GM19468 (cell line): Measurements from ENCODE around the gene HSPH1.

Source experiments
- ATAC-seq: cut with Tn5 transposase; IDR thresholded peaks from one replicate; pipeline ENCODE4 v1.9.1; 2021; ENCODE audit warnings: mild to moderate bottlenecking, moderate library complexity, moderate number of reproducible peaks; ENCODE audit not compliant: unreplicated experiment; ENCODE audit errors: extremely low read depth

HSPH1 gene

DNA sequence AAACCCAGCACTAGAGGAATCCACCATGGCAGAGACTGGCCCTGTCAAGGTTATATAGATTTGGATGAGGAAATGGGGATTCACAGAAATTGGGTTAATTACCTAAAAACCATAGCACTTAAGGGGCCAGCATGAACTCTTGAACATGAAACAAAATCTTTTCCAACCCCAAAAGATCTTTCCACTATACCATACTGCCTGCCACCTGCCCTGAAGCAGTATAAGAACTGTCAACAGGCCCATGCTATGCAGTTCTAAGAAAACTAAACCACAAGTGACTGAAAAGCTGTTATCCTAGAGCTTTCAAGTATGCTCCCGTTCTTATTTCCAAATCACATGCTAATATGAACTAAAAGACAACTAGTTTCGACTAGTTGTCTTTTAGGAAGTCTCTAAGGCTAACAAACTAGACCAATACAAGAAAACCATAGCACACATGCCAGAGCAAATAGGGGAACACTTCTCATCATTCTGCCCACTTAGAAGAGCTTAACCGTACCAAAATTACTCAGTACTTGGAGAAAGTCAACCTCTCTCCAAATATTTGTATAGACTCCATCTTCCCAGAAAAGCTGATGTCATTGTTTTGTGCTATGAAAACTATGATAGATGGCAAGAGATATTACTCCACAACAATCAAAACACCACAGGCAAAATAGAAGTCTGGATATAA is 27.5 kb downstream of the HSPH1 start:
- ATAC-seq: no peak

DNA sequence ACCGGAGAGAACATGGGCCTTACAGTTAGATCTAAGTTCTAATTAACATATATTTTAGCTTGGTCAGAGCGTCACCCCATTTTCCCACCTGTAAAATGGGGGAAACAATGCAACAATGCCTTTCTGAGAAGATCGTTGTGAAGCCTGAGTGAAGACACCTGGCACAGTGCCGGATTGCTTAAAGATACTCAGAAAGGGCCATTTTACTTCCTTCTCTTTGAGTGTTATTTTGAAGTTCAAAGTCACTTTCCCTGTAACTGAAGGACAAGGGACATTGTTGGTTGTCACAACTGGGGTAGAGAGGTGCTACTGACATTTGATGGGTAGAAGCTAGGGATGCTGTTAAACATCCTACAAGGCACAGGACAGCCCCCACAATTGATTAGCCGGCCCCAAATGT is 28.1 kb downstream of the HSPH1 start:
- ATAC-seq: no peak

DNA sequence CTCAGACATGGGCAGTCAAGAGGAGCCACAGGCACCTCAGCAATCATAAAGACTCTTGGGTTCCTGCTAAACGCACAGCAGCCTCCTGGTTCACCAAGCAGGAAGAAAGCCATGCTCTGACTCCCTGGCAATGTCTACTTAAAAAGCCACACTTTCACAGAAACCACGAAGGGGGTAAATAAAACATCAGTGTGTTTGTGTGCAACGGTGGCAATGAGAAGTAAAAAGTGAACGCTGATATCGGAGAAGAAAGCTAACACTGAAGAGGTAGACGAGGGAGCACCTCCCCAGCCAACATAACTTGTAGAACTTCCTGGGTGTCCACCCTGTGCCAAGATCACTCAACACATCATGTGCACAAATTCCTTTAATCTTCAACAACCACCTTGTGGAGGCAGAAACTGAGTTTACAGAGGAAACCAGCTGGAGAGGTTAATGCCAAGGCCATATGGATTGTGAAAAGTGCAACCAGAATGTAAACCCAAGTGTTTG is 30.2 kb downstream of the HSPH1 start:
- no peak for ATAC-seq

DNA sequence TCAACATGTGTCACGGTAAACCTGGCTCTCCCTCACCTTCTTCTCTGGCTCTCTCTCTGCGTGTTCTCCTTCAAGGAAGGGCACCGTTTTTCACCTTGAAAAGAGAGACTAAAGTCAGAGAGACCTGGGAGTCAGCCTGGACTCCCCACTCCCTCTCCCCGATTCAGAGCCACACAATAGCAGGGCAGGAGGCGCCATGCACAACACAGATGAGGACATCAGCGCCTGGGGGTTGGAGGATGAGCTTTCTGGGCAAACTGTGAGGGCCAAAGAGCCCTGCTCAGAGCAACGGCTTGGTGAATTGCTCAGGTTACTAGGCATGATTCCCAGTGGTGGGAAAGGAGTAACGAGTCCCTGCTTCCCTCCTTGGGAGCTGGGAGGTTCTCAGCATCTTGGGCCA is 32.3 kb downstream of the HSPH1 start:
- no peak for ATAC-seq

DNA sequence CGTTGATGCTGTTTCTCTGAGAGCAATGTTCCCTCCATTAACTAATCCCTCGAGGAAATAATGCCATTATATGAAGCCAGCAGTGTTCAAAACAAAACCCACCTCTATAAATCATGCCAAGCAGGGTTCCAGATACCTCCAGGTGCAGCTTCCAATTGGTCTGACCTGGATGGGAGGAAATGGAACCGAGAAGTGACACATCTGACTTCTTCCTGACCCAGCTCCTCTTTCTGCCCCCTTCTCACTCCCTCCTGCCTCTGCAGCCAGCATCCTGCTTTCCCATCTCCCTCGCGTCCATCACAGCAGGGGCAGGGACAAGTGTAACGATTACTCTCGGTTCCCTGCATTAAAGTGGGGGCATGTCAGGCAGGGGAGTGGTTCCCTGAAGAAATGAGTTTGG is 37.5 kb downstream of the HSPH1 start:
- no peak for ATAC-seq

DNA sequence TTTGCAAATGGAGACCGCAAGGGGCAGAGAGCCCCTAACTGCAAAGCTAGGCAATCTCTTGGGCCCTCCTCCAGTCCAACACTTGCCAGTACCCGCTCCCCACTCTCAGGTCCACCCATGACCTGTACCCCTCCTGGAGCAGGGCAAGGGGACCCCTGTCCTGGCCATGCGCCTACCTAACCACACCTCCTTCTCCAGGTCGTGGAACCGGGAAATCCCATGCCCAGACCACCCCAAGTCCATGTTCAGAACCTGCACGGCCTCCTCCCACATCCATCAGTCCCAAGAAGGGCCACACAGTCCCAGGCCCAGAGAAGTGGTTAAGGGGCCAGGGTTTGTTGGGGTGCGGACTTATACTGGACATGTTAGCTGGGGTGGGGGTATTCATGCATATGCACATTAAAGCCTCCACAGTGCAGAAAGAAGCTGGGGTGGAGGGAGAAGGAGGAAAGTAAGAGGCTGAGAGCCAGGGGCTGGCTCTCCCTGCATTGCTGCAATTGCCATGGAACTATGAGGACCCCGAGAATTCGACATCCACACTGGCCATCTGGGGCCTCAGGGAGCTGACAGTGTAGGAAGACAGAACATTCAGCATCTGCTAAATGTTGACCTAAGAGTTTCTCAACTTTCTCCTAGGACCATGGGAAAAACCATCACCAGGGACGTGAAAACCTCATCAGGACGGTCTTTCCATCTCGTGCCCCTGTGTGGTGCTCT is 39.0 kb downstream of the HSPH1 start:
- ATAC-seq: no peak

DNA sequence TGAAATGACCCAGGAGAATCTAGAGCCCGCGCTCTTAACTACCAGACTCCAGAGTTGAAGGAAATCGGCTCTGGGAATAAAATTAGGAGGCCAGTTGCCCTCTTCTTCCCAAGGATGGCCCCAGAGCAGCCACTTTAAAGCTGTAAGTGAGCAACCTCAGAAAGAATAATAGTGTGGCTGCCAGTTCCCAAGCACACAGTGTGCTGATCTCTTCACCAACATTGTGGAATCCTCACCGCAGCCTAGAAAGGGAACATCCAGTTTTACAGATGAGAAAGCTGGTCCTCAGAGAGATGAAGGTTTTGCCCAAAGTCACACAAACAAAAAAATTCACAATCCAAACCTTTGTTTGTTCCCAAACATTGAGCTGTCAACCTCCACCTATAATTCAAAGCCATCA is 39.6 kb downstream of the HSPH1 start:
- ATAC-seq: no peak

DNA sequence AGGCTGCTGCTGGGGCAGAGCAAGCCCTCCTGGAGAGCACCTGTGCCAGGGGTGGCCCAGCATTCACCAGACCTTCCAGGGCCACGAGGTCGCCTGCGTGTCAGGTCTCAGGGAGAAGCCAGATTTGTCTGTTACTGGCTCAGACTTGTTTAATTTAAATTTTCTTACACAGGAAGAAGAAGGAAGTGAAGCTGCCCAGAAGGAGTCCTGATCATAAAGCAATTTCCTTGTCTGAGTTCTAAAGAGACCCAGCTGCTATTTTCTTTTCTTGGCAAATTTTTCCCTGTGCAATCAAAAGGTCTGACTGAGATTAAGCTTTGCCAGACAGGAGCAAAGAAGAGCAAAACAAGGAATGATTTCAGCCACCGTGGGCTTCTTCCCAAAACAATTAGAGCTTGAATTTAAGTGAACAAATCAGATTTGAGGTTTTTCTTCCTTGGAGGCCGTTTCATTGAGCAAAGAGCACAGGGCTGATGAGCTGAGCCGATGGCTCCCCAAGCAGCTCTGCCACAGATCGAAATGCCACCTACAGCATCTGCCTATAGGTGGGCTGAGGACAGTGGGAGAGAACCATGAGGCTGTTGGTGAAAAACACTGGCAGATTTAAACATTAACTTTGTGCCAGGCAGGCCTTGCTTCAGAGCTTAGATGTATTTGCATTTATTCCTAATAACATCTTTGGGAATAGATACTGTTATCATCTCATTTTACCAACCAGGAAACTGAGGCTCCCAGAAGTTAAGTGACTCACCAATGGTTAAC is 40.1 kb downstream of the HSPH1 start:
- no peak for ATAC-seq

DNA sequence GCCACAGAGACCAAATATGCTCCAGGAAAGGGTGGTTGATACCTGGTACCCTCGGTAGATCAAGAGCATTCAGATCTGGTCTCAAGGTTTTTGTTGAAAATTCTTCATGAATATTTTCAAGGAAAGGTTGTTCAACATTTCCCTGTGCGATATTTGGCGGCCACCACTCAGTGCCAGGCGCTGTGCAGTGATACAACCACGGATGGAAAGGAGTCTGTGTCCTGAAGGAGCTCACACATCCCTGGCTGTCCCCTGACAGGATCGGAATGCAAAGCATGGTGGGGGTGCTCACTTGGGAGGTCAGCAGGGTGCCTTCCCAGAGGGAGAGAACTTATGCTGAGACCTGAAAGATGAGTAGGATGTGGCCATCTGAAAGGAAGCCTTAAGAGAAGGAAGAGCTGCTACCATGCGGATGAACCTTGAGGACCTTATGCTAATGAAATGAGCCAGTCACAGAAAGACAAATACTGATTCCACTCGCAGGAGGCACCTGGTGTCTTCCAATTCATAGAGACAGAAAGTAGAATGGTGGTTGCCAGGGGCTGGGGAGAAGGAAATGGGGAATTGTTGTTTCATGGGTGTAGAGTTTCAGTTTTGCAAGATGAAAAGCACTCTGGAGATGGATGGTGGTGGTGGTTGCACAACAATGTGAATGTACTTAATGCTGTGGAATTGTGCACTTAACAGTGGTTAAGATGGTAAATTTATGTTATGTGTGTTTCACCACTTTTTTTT is 41.6 kb downstream of the HSPH1 start:
- no peak for ATAC-seq

DNA sequence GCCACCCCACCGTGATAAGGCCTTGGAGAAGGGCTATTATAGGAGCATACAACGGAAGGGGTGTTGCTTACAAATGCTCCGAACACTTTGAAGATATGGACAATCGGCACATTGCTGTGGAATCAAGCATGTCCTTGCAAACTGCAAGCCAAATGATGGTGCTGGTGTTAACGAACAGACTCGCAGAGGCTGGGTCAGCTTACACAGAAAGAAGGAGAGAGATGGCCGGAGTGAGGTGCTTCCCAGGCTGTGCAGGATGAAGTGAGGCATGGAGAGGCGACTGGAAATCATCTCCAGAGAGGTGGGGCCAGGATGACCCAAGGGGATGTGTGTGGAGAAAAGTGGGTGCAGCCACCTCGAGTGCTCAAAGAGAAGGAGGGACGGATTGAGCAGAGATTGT is 42.2 kb downstream of the HSPH1 start:
- no peak for ATAC-seq

DNA sequence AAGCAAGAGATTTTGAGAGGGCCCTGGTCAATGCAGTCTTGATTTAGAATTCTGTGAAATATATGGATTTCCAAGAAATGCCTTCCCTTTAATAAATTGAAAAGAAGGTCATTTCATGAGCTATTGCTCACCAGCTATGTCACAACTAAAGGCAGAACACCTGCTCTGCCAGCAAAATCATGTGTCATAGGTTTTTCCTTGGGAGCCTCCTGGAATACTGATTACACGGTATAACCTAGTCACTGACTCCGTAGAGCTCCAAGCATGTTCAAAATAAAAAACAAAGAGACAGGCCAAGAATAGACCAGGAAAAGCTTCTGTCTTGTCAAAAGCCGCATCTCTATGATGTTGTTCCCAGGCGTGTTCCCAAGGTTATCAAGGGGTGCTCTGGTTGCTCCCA is 45.5 kb downstream of the HSPH1 start:
- ATAC-seq: no peak

DNA sequence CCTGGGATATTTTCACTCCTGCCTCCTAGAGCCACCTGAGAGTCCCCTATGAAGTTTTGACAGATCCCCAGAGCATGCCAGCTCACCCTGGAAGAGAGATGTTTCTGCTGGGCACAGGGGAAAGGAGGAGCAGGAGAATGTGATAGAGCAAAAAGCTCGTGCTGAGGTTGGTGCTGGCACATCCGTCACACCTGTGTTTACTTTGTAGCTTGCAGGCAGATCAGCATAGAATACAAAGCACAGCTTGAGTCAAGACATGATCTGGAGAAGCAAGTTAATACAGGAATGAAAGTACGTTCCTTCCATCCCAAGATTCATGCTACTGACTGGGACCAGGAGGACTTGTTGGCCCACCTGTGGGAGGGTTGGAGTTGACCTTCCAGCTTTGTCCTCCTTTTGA is 46.1 kb downstream of the HSPH1 start:
- no peak for ATAC-seq

DNA sequence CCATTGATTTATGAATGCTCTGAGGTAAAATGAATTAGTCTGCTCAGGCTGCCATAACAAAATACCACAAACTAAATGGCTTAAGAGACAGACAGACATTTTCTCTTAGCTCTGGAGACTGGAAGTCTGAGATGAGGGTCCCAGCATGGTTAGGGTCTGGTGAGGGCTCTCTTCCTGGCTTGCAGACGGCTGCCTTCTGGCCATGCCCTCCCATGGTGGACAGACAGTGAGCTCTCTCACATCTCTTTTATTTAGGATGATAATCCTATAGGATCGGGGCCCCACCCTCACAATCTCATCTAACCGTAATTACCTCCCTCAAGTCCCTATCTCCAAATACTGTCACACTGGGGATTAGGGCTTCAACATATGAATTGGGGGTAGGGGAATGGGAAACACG is 47.1 kb downstream of the HSPH1 start:
- ATAC-seq: no peak

DNA sequence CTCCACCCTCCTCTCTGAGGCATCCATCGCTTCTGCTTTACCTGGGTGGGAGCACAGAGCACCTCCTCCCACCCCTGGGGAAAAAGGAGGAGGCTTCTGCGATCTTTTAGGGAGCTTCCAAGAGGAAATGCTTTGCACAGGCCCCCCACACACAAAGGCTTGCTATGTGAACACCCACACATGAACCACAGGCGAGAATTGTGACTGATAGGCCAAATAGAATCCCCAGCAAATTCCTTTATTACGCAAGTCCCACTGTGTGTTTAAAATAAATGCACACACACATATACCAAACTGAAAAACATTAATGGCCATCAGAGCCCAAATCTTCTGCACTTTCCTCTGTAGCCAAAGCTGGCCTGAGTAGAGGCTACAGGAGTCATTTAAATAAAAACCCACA is 50.6 kb downstream of the HSPH1 start:
- ATAC-seq: no peak

DNA sequence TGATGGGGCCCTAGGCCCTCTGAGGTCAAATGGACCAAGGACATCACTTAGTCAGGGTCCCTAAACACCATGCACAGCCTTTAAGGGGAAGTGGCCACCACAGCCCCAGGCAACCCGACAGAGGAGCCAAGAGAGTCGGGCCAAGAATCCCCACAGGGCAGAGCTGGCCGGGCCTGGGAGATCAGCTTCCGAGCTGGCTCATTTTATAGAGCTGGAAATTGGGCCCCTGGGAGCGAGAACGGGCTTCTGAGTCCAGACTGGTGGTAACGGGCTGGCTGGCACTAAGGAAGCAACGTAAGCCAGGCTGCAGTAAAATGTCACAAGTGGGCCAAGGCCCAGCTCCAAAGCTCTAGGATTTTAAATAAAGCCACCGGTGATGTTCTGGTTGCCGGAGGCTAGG is 51.1 kb downstream of the HSPH1 start:
- no peak for ATAC-seq

DNA sequence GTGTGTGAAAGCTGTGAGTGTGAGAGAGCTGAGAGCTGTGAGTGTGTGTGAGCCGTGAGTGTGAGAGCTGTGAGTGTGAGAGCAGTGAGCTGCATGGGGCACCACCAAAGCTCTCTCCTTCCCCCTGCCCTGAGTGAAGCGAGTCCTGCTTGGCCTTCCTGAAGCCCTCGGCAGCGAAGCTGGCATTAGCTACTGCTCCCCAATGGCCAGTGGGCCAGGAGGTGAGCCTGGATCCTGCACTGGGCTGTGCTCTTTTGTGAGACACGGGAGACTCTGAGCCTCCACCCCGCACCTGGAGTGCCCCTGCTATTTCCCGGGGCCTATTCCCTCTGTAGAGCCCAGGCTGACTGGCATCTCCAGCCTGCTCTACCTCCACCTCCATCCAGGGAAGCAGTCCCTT is 51.5 kb downstream of the HSPH1 start:
- no peak for ATAC-seq

DNA sequence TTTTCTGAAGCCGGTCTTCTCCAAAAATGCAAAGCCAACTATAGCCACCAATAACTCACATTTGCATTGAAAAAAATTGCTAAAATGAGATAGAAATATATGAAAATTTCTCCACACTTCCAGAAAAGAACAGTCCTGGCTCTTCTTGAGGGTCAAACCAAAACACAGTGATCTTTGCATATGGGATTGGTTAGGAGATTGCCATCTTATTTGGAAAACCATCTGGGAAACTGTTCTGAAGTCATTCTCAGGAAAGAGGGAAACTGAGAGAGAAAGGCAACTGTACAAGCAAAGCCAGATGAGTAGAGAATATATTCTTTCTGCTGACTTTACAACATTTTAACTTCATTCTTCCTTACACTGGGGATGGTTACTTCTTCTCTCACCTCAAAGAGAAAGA is 54.6 kb downstream of the HSPH1 start:
- no peak for ATAC-seq

DNA sequence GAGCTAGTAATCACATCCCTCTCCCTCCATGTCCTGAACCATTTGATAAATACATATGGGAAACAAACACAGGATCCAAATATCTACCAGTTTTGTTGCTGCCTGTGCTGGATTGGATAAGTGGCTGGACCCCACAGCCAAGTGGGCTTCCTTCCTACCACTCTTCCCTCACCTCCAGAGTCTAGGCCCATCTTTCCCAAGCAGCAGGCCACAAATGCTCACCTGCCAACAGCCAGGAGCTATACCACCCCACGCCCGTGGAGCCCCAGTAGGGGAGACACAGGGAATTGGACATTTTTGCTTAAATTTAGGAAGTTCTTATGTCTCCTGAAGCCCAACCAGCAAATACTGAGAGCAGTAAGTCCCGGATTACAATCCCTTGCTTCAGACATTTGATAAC is 55.8 kb downstream of the HSPH1 start:
- ATAC-seq: no peak

DNA sequence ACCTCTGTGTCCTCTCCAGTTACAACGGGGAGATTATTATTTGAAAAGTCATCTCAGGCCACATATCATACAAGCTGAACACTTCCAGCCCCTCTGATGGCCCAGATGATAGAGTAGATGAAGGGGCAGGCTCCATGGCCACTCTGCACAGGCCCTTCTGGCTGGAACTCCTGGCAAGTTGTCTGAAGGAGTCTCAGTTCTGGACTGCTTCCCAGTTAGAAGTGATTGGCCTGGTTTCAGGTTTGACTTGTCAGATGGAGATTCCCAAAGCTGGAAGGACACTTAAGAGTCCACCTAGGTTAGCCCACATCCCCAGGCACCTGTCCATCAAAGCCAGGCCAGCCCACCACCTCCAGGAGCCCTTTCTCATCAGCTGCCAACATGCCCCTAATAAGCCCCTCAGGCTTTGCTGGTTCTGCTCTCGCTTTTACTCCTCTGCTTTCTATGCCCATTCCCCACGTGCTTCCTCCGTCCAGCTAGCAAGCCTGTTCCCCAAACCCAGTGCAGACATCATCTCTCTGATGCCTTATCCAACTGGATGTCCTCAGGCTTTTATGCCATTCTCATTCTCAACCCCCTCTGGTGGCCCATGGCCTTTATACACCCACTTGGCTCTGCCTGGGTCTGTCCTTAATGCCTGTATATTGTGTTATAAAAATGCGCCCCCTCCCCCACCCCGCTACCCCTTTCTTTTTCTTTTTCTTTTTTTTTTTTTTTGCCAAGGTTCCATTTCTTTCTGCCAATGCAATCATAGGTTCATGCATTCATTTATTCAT is 56.5 kb downstream of the HSPH1 start:
- ATAC-seq: no peak

DNA sequence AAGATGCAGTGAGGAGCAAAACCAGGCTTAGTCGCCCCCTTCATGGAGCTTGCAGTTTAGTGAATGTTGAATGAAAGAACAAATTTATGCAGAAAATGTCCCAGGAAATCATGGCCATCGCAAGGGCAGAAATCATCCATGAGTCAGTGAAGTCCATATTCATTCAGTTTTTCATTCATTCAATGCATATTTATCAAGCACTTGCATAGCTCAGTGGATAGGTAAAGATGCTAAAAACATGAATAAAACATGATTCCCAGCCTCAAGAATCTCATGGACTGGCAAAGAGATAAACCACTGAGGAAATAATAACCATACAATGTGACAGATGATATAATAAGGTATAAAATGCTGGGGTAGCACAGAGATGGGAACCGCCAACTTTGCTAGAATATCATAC is 58.8 kb downstream of the HSPH1 start:
- ATAC-seq: no peak
